Umbilical cord (tissue), 2 donors: Measurements from ENCODE around the gene RNF150. TPM values are rescaled to one million over a fixed set of nuclear protein-coding genes. Genes with fewer than 3 reads are reported as not detected.

ENCODE experiments used
- DNase-seq: peaks from one replicate; pipeline ENCODE4 v3.0.0-alpha.2; 2015; ENCODE audit warnings: low spot score
- total RNA-seq: library from RNA; depleted of rRNA; stranded (reverse); fragments of >200 nt; gene quantifications from one replicate; pipeline ENCODE4 v1.2.3, GENCODE V29; 2014; ENCODE audit warnings: low replicate concordance; ENCODE audit not compliant: insufficient read depth

RNF150 gene
- total RNA-seq, 1 donor from 2014 or later: 8.7 TPM

GRCh38 chr4:141028024-141028529 lies 105.2 kb downstream of the RNF150 start:
- peak; percentile 83 for DNase-seq

GRCh38 chr4:141027421-141027820 lies 105.8 kb downstream of the RNF150 start:
- DNase-seq: peak; percentile 28

- no peak for DNase-seq
Measured at GRCh38 chr4:141026900-141027299, 106.4 kb downstream of the RNF150 start.

- no peak for DNase-seq
Measured at GRCh38 chr4:141023051-141023450, 110.2 kb downstream of the RNF150 start.

GRCh38 chr4:141022111-141022695 lies 111.1 kb downstream of the RNF150 start:
- DNase-seq: peak; percentile 77

GRCh38 chr4:141021397-141022110 lies 111.7 kb downstream of the RNF150 start:
- DNase-seq: peak; percentile 76

GRCh38 chr4:141020801-141021261 lies 112.4 kb downstream of the RNF150 start:
- DNase-seq: peak; percentile 62

GRCh38 chr4:141019768-141020167 lies 113.5 kb downstream of the RNF150 start:
- peak; percentile 68 for DNase-seq

- no peak for DNase-seq
Measured at GRCh38 chr4:141016117-141016798, 117.0 kb downstream of the RNF150 start.

GRCh38 chr4:141013899-141014298 lies 119.4 kb downstream of the RNF150 start:
- DNase-seq: no peak

GRCh38 chr4:141011901-141012315 lies 121.4 kb downstream of the RNF150 start:
- DNase-seq: peak; percentile 61

- DNase-seq: no peak
Measured at GRCh38 chr4:141009931-141010330, 123.3 kb downstream of the RNF150 start.

- no peak for DNase-seq
Measured at GRCh38 chr4:141009129-141009528, 124.1 kb downstream of the RNF150 start.

GRCh38 chr4:141006242-141006802 lies 126.9 kb downstream of the RNF150 start:
- no peak for DNase-seq

GRCh38 chr4:141004823-141005222 lies 128.4 kb downstream of the RNF150 start:
- no peak for DNase-seq

- no peak for DNase-seq
Measured at GRCh38 chr4:141003193-141003592, 130.1 kb downstream of the RNF150 start.

- peak; percentile 92 for DNase-seq
Measured at GRCh38 chr4:141002323-141002805, 130.9 kb downstream of the RNF150 start.

- no peak for DNase-seq
Measured at GRCh38 chr4:140996766-140997165, 136.5 kb downstream of the RNF150 start.

- DNase-seq: no peak
Measured at GRCh38 chr4:140995058-140995457, 138.2 kb downstream of the RNF150 start.

- peak; percentile 55 for DNase-seq
Measured at GRCh38 chr4:140994015-140994414, 139.3 kb downstream of the RNF150 start.

GRCh38 chr4:140993370-140993769 lies 139.9 kb downstream of the RNF150 start:
- no peak for DNase-seq

- DNase-seq: no peak
Measured at GRCh38 chr4:140989944-140990343, 143.3 kb downstream of the RNF150 start.
